Gastroesophageal sphincter (tissue), 3 donors: ENCODE measurements around the gene RBM39.

ENCODE experiments used
- POLR2AphosphoS5 ChIP-seq: sonication (generic); formaldehyde crosslinking; IDR thresholded peaks from one replicate; pipeline ENCODE4 v1.6.1; 2017; ENCODE audit warnings: antibody characterized with exemption
- TF ChIP-seq, protein P1 (sequence below), 4 experiments: fragments of 200-600 bp in 2 of 4; fragments of 450-650 bp in 2 of 4; sonication (generic) in 1 of 4; IDR thresholded peaks; one replicate each; pipeline ENCODE4 v1.5.1; 2017 to 2019; ENCODE audit warnings: antibody characterized with exemption in 4 of 4, mild to moderate bottlenecking in 2 of 4, moderate library complexity in 2 of 4

DNA sequence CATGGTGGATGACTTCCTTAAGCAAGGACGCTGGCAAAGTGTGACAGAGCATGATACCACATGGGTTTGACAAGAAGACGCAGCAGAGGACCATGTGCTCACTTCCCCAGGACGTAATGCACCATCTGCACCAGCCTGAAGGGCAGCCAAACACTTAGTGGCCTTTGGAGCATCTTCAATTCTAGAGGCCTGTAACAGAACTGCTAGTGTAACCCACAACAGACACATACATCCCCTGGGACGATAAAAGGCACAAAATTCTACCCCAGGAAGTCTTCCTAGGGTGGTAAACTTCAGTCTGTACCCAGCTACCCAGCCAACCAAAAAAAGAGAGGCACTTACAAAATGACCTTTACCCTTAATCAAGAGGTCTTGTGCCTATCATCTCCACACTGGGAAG, 68.2 kb downstream of the RBM39 start:
- no peak for TF ChIP-seq POLR2AphosphoS5
- TF ChIP-seq, protein P1, sequence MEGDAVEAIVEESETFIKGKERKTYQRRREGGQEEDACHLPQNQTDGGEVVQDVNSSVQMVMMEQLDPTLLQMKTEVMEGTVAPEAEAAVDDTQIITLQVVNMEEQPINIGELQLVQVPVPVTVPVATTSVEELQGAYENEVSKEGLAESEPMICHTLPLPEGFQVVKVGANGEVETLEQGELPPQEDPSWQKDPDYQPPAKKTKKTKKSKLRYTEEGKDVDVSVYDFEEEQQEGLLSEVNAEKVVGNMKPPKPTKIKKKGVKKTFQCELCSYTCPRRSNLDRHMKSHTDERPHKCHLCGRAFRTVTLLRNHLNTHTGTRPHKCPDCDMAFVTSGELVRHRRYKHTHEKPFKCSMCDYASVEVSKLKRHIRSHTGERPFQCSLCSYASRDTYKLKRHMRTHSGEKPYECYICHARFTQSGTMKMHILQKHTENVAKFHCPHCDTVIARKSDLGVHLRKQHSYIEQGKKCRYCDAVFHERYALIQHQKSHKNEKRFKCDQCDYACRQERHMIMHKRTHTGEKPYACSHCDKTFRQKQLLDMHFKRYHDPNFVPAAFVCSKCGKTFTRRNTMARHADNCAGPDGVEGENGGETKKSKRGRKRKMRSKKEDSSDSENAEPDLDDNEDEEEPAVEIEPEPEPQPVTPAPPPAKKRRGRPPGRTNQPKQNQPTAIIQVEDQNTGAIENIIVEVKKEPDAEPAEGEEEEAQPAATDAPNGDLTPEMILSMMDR (IDR thresholded peaks at IDR 0.05): no peak
